ENCODE results near the gene ITGA8.

Gene ITGA8

GRCh38 chr10:15624401-15625196, 95.1 kb downstream of the ITGA8 start:
- no peak for DNase-seq (ENCODE audit: extremely low spot score)
- CTCF ChIA-PET, result no interaction called here
- TF ChIP-seq, protein P1, sequence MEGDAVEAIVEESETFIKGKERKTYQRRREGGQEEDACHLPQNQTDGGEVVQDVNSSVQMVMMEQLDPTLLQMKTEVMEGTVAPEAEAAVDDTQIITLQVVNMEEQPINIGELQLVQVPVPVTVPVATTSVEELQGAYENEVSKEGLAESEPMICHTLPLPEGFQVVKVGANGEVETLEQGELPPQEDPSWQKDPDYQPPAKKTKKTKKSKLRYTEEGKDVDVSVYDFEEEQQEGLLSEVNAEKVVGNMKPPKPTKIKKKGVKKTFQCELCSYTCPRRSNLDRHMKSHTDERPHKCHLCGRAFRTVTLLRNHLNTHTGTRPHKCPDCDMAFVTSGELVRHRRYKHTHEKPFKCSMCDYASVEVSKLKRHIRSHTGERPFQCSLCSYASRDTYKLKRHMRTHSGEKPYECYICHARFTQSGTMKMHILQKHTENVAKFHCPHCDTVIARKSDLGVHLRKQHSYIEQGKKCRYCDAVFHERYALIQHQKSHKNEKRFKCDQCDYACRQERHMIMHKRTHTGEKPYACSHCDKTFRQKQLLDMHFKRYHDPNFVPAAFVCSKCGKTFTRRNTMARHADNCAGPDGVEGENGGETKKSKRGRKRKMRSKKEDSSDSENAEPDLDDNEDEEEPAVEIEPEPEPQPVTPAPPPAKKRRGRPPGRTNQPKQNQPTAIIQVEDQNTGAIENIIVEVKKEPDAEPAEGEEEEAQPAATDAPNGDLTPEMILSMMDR (IDR thresholded peaks at IDR 0.05; ENCODE audit: control extremely low read depth, extremely low read depth, low read depth, missing control alignments), result no peak
- POLR2A ChIA-PET, result no interaction called here

- TF ChIP-seq, protein P1 (IDR thresholded peaks at IDR 0.05; ENCODE audit: control extremely low read depth, extremely low read depth, low read depth, missing control alignments), result no peak
- ChIA-PET POLR2A (interaction anchor here (0.6 kb wide), 1 partner anchor 11 kb away, joined by 5 read pairs; no protein-coding TSS in a partner anchor), CTCF (interaction anchor here (1.3 kb wide), 1 partner anchor 24 kb away, joined by 3 read pairs; no protein-coding TSS in a partner anchor)
- DNase-seq (ENCODE audit: extremely low spot score), result no peak
These were observed 98.7 kb downstream of the ITGA8 start for GRCh38 chr10:15620836-15621515.

DNA sequence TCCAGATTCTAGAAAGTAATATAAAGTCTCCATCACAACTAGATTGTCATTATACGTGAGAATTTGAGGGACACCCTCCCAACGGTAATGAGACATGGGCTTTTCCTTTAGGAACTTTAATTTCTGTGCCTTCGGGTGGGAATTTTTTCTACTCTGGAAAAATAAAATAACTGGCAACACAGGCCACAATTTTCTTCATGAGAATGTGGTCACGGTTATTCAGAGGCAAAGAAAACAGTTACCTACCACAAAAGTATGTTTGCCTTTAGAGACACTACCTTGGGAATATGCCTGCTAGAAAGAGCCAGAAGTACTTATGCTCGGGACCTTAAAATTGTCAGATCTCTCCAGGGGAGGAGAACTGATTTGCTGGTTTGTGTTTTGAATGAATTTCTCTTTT, 99.4 kb downstream of the ITGA8 start:
- ChIA-PET CTCF (no interaction called here), POLR2A (no interaction called here)
- no peak for DNase-seq (ENCODE audit: extremely low spot score)
- TF ChIP-seq, protein P1 (IDR thresholded peaks at IDR 0.05; ENCODE audit: control extremely low read depth, extremely low read depth, low read depth, missing control alignments), result no peak

- POLR2A ChIA-PET, result no interaction called here
- CTCF ChIA-PET, result no interaction called here
- DNase-seq (ENCODE audit: extremely low spot score), result no peak
- TF ChIP-seq, protein P1 (IDR thresholded peaks at IDR 0.05; ENCODE audit: control extremely low read depth, extremely low read depth, low read depth, missing control alignments), result no peak
These were observed 110.5 kb downstream of the ITGA8 start for GRCh38 chr10:15609246-15609645.

DNA sequence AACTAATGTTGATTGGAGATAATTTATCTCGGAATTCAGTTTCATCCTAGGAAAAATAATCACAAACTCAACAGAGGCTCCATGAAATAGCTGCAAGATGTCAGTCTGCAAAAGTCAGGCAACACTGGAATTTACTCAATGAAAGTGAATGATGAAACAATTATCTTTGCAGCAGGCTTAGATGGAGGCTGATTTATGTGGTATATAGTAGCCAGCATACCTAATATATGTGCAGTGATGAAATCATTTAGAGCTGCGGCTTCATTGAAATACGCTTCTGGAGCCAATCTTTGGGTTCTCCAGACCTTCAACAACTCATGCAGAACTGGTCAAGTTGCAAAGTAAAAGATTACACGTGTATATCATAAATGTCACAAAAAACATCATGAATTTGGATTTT, 113.3 kb downstream of the ITGA8 start:
- ChIA-PET CTCF (interaction anchor here (0.9 to 2.0 kb wide), 3 partner anchors 8 to 10 kb away, joined by 3 to 5 read pairs (median 3); no protein-coding TSS in a partner anchor), POLR2A (no interaction called here)
- TF ChIP-seq, protein P1 (IDR thresholded peaks at IDR 0.05; ENCODE audit: control extremely low read depth, extremely low read depth, low read depth, missing control alignments), result no peak
- DNase-seq (ENCODE audit: extremely low spot score), result no peak

- ChIA-PET CTCF (interaction anchor here (0.9 kb wide), 1 partner anchor 9 kb away, joined by 3 read pairs; no protein-coding TSS in a partner anchor), POLR2A (no interaction called here)
- no peak for DNase-seq (ENCODE audit: extremely low spot score)
- TF ChIP-seq, protein P1 (IDR thresholded peaks at IDR 0.05; ENCODE audit: control extremely low read depth, extremely low read depth, low read depth, missing control alignments), result no peak
These were observed 113.9 kb downstream of the ITGA8 start for GRCh38 chr10:15605740-15606369.
